H1 (cell line): ENCODE measurements around the gene CACNA1C.

Experiments used
- CREB1 ChIP-seq: IDR thresholded peaks from 2 replicates; pipeline ENCODE4 v1.6.1; 2012; ENCODE audit warnings: inconsistent platforms
- EZH2 ChIP-seq: fragments of 200-600 bp; sonication (generic); IDR thresholded peaks from 2 replicates; pipeline ENCODE4 v1.7.1; 2012; ENCODE audit warnings: low read depth, mild to moderate bottlenecking, moderate library complexity, low read length, inconsistent platforms; ENCODE audit not compliant: severe bottlenecking
- MAX ChIP-seq: IDR thresholded peaks from 2 replicates; pipeline ENCODE4 v1.6.1; 2012; ENCODE audit warnings: inconsistent platforms
- POU5F1 ChIP-seq: IDR thresholded peaks from 2 replicates; pipeline ENCODE4 v1.6.1; 2011; ENCODE audit warnings: low read depth, mild to moderate bottlenecking, low read length, moderate library complexity
- TCF12 ChIP-seq: IDR thresholded peaks from 2 replicates; pipeline ENCODE4 v1.6.1; 2011; ENCODE audit warnings: low read depth, mild to moderate bottlenecking, low read length

DNA sequence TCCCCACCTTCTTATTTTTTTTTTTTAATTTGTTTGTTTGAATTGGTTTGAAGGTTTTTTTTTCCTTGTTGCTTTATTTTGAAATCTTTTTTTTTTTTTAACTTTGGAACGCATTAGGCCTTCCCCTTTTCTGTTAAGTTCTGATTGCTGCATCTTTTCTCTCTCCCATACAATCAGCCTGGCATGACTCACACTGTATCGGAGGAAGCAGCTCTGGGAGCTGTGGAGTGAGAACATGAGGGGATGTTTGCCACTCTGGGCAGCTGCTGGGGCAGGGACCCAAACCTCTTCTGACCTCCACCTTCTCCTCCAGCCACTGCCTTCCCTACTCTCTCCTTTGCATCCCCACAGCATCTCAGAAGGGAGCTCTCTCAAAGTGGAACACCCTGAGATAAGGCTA lies 581.7 kb downstream of the CACNA1C start:
- TF ChIP-seq POU5F1, result no peak
- TF ChIP-seq MAX, result no peak
- no peak for TF ChIP-seq CREB1
- TF ChIP-seq TCF12, result no peak
- no peak for TF ChIP-seq EZH2
